ENCODE measurements around the gene TM9SF4.

GRCh38 chr20:32183947-32184635 lies 74.6 kb downstream of the TM9SF4 start:
- TF ChIP-seq CTCF (IDR thresholded peaks at IDR 0.05) = no peak
- TF ChIP-seq POLR2A (IDR thresholded peaks at IDR 0.05) = no peak

All from transverse colon (tissue), 3 donors.